GM18519 (cell line): ENCODE measurements around the gene WIZ.
"Not testable (repeated sequence)": the region's sequence is repeated elsewhere in the genome, so short reads cannot be mapped to it uniquely, and the experiment has no call there.

Source experiments
- ATAC-seq: cut with Tn5 transposase; IDR thresholded peaks from one replicate; pipeline ENCODE4 v1.9.1; 2021; ENCODE audit warnings: mild to moderate bottlenecking, moderate library complexity; ENCODE audit not compliant: unreplicated experiment, low FRiP score

WIZ gene

GRCh38 chr19:15417699-15418098 lies 32.1 kb downstream of the WIZ start:
- ATAC-seq, result no peak

- ATAC-seq, result no peak
Observed at GRCh38 chr19:15412832-15413231, 36.9 kb downstream of the WIZ start.

- not testable (repeated sequence) for ATAC-seq
Observed at GRCh38 chr19:15411351-15411750, 38.4 kb downstream of the WIZ start.

GRCh38 chr19:15404780-15405211 lies 45.0 kb downstream of the WIZ start:
- no peak for ATAC-seq

- no peak for ATAC-seq
Observed at GRCh38 chr19:15404097-15404779, 45.5 kb downstream of the WIZ start.

- no peak for ATAC-seq
Observed at GRCh38 chr19:15403151-15403531, 46.6 kb downstream of the WIZ start.

- ATAC-seq, result no peak
Observed at GRCh38 chr19:15402411-15403150, 47.2 kb downstream of the WIZ start.

- ATAC-seq, result no peak
Observed at GRCh38 chr19:15401397-15401710, 48.4 kb downstream of the WIZ start.

- no peak for ATAC-seq
Observed at GRCh38 chr19:15400521-15401396, 49.0 kb downstream of the WIZ start.

GRCh38 chr19:15399635-15400034 lies 50.1 kb downstream of the WIZ start:
- no peak for ATAC-seq

- no peak for ATAC-seq
Observed at GRCh38 chr19:15399234-15399515, 50.6 kb downstream of the WIZ start.

- no peak for ATAC-seq
Observed at GRCh38 chr19:15398501-15399233, 51.1 kb downstream of the WIZ start.

- no peak for ATAC-seq
Observed at GRCh38 chr19:15397782-15398181, 52.0 kb downstream of the WIZ start.

- no peak for ATAC-seq
Observed at GRCh38 chr19:15397236-15397635, 52.5 kb downstream of the WIZ start.

GRCh38 chr19:15396436-15396835 lies 53.3 kb downstream of the WIZ start:
- ATAC-seq, result no peak

- ATAC-seq, result not testable (repeated sequence)
Observed at GRCh38 chr19:15395251-15395650, 54.5 kb downstream of the WIZ start.

- no peak for ATAC-seq
Observed at GRCh38 chr19:15394426-15394825, 55.3 kb downstream of the WIZ start.

GRCh38 chr19:15393963-15394362 lies 55.8 kb downstream of the WIZ start:
- no peak for ATAC-seq

- no peak for ATAC-seq
Observed at GRCh38 chr19:15390814-15391213, 58.9 kb downstream of the WIZ start.

- ATAC-seq, result no peak
Observed at GRCh38 chr19:15381864-15382263, 67.9 kb downstream of the WIZ start.

GRCh38 chr19:15381429-15381828 lies 68.3 kb downstream of the WIZ start:
- ATAC-seq, result no peak
